Measurements from ENCODE around the gene IDH3G.

IDH3G gene

GRCh38 chrX:153816831-153817690, 22.9 kb upstream of the IDH3G start:
- DNase-seq (ENCODE audit: low read depth), result no peak

GRCh38 chrX:153814591-153815315, 20.6 kb upstream of the IDH3G start:
- no peak for DNase-seq (ENCODE audit: low read depth)

- no peak for DNase-seq (ENCODE audit: low read depth)
Observed at GRCh38 chrX:153813161-153813560, 19.0 kb upstream of the IDH3G start.

DNA sequence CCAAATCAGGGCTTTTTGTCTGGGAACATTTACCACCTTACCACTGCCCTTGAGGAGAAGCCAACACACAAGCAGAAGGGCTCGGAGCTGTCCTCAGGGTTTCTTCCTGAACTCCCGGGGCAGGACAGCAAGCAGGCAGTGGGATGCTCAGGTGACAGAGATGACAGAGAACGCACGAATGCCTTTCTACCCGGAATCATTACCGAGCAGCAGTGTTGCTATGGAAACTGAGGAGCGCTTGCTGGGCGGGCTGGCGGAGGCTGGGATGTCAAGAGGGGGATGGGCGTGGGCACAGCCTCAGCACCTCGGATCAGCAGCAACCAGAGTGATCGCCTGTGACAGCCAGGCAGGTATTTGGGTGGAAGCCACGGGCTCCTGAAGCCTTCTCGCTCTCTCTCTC, 18.0 kb upstream of the IDH3G start:
- DNase-seq (ENCODE audit: low read depth), result no peak

- DNase-seq (ENCODE audit: low read depth), result no peak
Observed at GRCh38 chrX:153807976-153808375, 13.8 kb upstream of the IDH3G start.

GRCh38 chrX:153806999-153807575, 12.9 kb upstream of the IDH3G start:
- DNase-seq (ENCODE audit: low read depth), result no peak

DNA sequence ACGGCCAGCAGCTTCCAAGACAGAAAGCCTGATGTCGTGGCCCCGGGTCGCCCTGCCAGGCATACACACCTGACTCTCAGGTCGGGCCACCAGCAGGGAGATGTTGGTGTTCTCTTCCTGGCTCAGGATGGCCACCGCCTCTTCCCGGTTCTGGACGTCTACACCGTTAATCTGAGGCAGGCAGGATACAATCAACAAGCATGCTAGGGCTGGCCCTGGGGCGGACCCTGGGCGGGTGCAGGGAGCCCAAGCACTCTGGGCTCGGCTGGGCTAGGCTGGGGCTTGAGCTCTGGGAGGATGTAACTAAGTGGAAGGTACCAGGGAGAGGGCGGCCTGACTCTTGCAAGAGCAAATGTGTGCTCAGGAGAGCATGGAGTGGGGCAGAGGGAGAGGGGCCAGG, 11.3 kb upstream of the IDH3G start:
- DNase-seq (ENCODE audit: low read depth), result no peak

GRCh38 chrX:153804621-153805020, 10.4 kb upstream of the IDH3G start:
- DNase-seq (ENCODE audit: low read depth), result no peak

GRCh38 chrX:153804100-153804595, 10.0 kb upstream of the IDH3G start:
- no peak for DNase-seq (ENCODE audit: low read depth)

- no peak for DNase-seq (ENCODE audit: low read depth)
Observed at GRCh38 chrX:153803211-153804099, 9.3 kb upstream of the IDH3G start.

DNA sequence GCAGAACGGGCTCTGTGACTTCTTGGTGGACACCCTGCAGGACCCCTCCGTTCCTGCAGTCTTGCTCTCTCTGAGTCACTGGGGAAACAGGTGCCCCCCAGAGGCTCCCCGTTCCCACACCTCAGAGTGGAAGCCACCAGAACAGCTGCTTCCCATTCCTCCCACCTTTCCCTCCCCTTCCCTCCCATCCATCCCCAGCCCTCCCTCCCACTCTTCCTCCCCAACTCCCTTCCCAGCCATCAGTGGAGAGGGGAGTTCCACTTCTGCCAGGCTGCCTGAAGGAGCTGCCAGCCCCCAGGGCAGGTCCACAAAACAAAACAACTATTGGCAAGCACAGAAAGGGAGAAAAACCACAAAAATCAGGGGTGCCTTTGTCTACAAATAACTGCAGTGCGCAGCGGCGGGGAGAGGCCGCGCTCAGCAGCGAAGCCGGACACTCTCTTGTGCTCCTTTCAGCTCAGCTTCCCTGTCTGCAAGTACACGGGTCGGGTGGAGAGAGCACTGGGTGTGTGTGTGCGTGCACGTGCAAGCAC, 8.4 kb upstream of the IDH3G start:
- no peak for DNase-seq (ENCODE audit: low read depth)

DNA sequence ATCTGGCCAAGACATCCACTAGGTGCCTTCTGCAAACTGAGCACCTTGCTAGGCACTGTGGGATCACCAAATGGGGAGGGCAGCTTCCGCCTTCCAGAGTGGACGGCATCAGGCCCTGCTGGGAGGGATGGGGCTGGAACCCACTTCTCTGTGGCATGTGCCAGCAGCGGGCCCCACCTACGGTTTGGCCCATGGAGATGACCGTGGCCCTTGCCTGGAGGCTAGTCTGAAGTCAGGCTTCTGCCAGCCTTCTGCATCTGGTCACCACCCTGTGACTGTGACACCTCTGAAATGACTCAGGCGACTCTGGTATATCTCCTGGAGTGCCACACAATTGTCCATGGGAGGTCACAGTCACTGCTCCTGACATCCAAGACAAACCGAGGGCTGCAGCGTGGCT, 7.5 kb upstream of the IDH3G start:
- DNase-seq (ENCODE audit: low read depth), result no peak

GRCh38 chrX:153800746-153801145, 6.6 kb upstream of the IDH3G start:
- no peak for DNase-seq (ENCODE audit: low read depth)

- DNase-seq (ENCODE audit: low read depth), result no peak
Observed at GRCh38 chrX:153800177-153800722, 6.1 kb upstream of the IDH3G start.

- DNase-seq (ENCODE audit: low read depth), result no peak
Observed at GRCh38 chrX:153799326-153799725, 5.2 kb upstream of the IDH3G start.

GRCh38 chrX:153797415-153798015, 3.3 kb upstream of the IDH3G start:
- no peak for DNase-seq (ENCODE audit: low read depth)

- DNase-seq (ENCODE audit: low read depth), result peak; percentile 32
Observed at GRCh38 chrX:153794897-153795816, 982 bp upstream of the IDH3G start.

DNA sequence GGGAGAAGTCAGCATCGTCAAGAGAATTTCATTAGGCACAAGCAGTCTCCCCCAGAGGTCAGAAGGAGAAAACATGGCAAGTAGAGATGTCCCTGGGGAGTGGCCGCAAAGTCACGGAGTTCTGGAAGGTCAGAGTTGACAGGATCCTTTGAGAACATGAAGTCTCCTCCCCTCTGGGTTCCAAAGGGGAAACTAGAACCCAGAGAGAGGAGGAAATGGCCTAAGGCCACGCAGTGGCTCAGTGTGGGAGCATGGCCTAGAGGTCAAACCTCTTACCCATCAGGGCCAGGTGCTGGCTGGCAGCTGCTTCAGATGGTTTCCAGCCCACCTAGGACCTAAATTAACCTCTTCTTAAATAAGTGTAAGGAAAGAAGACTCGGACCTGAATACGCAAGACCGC, 884 bp downstream of the IDH3G start:
- DNase-seq (ENCODE audit: low read depth), result peak; percentile 11

DNA sequence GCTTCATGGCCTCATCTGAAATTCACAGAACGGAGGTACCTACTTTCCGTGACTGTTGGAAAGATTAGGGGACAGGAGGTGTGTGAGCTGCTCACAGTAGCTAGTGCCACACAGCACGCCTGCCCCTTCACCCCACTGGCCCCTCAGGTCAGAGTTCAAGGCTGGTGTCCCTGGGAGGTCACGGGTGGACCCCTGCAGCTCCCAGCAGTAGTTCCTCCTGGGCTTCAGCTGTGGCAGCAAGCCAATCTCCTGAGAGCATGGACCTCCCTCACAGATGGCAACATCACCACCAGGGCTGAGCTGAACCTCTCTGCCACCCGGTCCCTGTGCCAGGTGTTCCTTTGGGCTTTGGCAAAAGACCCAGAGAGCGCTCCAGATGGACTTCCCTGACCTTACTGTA, 1.8 kb downstream of the IDH3G start:
- DNase-seq (ENCODE audit: low read depth), result no peak

All from EH (cell line).